IPS-11a (cell line): ENCODE measurements around the gene TXK.
"Not testable (repeated sequence)": the region's sequence is repeated elsewhere in the genome, so short reads cannot be mapped to it uniquely, and the experiment has no call there.

Source experiments
- H3K4me3 ChIP-seq: one replicate; pipeline ENCODE4 v1.5.1; 2013; ENCODE audit warnings: low read depth, low read length, control low read depth

TXK gene

DNA sequence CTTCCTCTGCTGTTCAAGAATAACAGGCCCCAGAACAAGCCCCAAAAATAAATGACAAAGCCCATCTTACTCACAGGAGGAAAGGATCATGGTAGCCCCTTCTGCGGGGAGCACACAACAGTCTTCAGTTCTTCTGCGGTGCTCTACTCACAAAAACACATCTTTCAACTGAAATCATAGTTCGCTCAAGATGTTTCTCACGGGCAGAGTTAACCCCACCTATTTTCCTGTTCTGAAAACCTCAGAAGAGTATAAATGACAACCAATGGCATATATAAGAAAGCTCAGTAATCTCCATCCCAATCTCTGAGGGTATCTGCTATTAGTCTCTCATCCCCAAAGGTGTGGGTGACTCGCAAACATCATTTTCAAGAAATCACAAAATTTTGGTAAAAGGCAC, at the start of gene TXK:
Gene TXK (minus strand): TSS at position 170 of the 400 bp plus-strand sequence. CDS start 80 bp downstream, at position 90.
- no peak within 1 kb of the TSS for H3K4me3 ChIP-seq

DNA sequence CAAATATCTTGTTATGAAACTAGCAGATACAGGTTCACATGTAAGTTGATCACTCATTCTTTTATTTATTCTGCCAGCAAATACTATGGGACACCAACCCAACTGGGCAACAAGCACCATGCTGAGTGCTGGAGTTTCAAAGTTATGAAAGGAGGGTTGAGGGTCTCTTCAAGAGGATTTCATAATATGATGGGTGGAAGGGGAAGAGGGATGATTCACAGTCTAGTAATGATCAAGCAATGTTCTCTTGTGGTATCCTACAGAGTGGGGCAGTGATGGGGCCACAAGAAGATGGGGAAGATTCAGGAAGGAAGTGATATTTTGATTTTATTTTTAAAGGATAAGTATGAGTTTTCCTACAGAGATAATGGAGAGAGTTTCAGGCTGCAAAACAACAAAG, 46.2 kb upstream of the TXK start:
- H3K4me3 ChIP-seq: no peak overlapping the region

DNA sequence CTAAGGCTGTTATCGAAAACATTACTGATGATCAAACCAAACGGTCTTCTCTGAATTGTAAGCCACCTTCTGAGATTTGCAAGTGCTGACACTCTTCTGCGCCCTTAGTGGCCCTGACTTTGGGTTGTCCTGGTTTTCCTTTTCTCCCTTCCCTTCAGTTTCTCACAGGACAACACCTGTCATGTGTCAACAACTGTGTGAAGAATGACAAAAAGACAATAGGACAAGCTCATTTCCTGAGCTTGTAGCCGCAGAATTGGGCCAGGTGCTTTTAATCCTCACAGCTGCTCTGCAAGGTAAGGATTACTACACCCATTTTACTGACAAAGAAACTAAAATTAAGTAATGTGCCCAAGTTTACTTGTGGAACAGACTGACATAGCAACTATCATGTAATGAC, 44.9 kb upstream of the TXK start:
- no peak overlapping the region for H3K4me3 ChIP-seq

DNA sequence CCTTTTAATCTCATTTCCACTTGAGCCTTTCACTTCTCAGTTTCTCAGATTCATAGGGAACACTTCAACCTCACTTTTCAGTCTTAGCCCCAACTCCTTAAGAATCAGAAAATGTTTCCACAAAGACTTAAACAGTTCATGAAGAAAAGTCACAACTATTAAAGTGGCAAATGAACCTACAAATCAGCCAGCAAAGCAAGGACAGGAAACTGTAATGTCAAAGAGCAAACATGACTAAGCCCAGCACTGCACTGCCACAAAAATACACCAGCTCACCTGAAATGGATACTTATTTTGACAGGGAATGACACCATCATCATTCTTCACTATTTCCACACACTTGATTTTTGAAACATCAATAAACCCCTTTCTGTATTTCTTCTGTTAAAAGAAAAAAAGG, 41.8 kb upstream of the TXK start:
- H3K4me3 ChIP-seq: no peak overlapping the region

- no peak overlapping the region for H3K4me3 ChIP-seq
Observed at GRCh38 chr4:48175328-48175727, 41.3 kb upstream of the TXK start.

GRCh38 chr4:48173056-48173991, 39.3 kb upstream of the TXK start:
- no peak overlapping the region for H3K4me3 ChIP-seq

GRCh38 chr4:48172651-48173050, 38.6 kb upstream of the TXK start:
- H3K4me3 ChIP-seq: no peak overlapping the region

- no peak overlapping the region for H3K4me3 ChIP-seq
Observed at GRCh38 chr4:48169636-48170035, 35.6 kb upstream of the TXK start.

DNA sequence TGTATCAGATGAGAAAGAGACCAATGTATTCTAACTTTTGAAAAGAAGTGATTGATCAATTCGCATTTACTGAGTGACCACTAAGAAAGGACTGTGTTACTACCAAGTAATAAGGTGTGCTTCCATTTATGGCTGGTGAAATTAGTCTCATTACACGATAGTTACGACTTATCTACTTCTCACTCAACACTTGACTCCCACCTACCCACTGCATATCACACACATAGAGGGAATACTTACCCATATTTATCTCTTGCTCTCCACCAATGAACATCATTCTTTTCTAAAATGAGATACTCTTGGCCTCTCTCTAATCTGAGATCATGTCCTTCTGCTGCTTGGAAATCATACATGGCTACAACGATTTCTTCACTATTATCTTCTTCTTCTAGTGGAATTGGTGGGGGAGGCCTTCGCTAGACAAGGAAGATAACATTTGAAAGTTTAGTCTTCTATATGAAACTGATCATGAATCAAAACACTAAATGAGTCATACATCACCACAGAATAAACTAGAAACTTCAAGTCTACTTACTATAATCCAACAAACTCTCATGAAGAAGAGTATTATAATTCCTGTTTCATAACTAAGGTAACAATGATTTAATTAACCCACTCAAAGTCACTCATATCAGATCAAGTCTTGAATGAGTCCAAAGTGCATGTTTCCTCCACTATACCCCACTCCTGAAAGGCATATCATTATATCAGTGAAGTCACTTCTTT, 33.7 kb upstream of the TXK start:
- H3K4me3 ChIP-seq: no peak overlapping the region

- H3K4me3 ChIP-seq: not testable (repeated sequence)
Observed at GRCh38 chr4:48164561-48164960, 30.5 kb upstream of the TXK start.

GRCh38 chr4:48163746-48164145, 29.7 kb upstream of the TXK start:
- H3K4me3 ChIP-seq: no peak overlapping the region

DNA sequence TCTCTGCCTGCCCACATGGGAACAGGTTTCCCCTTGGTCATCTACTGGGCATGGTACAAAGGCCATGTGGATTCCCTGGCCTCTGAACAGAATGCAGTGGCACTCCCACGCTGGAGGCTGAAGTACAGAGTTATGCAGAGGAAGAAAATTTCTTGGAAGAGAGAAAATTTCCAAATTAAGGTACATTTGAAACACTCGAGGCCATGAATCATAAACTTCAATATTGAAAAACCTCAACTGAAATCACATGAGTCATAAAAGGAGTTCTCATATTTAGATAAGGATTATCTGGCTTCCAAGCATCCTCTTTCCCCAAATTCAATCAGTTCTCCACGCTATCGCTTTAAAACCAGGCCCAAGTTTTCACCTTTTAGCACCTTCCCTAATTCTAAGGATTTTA, 28.1 kb upstream of the TXK start:
- no peak overlapping the region for H3K4me3 ChIP-seq

DNA sequence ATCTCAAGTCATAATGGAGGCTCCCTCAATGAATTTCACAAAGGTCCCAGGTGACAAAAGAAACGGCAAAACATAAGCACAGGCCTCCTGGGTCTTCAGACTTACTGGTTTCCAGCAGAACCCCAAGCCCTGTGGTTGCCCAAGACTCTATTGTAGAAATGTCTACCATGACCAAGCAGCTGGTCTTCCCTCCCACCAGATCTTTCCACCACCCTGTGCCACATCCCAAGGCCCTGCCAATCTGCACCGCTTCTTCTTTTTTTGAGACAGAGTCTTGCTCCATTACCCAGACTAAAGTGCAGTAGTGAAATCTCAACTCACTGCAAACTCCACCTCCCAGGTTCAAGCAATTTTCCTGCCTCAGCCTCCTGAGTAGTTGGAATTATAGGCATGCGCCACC, 23.2 kb upstream of the TXK start:
- no peak overlapping the region for H3K4me3 ChIP-seq

- H3K4me3 ChIP-seq: no peak overlapping the region
Observed at GRCh38 chr4:48156423-48156822, 22.4 kb upstream of the TXK start.

- no peak overlapping the region for H3K4me3 ChIP-seq
Observed at GRCh38 chr4:48153791-48154550, 19.9 kb upstream of the TXK start.

- H3K4me3 ChIP-seq: no peak overlapping the region
Observed at GRCh38 chr4:48152259-48152658, 18.2 kb upstream of the TXK start.

DNA sequence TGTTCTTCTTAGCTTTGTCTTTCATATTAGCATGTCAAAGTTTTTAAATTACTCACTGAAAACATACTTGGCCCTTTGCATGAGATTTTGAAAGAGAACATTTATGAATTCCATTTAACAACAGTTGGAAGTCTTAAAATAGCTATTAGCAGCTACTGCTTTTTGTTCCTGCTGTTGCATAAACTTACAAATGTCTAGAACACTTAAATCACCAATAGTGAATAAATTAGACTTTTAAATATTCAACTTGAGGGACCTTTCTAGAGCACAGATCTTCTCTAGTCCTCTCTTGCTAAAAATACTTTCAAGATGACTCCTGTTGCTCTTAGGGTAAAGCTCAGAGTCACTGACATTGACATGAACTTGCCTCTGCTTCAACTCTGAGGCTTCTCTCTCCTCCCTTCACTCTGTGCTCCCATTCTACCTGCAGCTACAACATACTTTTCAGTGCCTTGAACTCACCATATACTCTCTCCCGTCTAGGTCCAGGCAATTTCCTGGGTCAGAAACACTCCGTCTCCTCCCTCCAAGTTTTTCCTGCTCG, 15.8 kb upstream of the TXK start:
- no peak overlapping the region for H3K4me3 ChIP-seq

DNA sequence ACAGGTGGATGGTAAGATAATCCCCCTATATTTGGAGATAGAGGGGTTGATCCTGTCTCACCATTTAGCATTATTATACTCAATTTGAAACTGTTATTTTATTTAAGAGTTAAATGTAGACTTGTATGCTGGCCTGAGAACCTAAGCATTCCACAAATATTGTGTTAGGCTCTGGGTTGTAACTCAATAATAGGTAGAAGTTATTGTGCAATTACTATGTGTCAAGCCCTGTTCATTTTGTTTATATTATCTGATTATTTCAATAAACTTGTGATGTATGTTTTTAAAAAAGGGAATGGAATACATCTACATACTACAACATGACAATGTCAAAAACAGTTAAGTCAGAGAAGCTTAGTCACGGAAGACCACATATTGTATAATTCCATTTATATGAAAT, 13.6 kb upstream of the TXK start:
- H3K4me3 ChIP-seq: no peak overlapping the region

DNA sequence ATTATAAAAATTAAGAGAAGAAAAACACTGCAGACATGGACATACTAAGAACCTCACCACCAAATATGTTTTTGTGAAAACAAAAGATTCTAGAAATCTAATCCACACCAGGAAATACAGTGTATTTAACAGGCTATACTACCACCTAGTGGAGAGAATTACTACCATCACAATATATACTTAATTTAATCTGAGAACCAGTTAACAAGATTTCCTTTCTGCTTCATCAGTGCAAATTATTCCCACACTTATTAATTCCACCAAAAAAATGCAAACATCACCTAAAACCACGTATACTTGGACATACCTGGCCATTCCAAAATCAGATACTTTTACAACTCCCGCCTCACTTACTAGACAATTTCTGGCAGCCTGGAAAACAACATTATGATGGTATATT, 7.0 kb upstream of the TXK start:
- no peak overlapping the region for H3K4me3 ChIP-seq

- H3K4me3 ChIP-seq: no peak overlapping the region
Observed at GRCh38 chr4:48139691-48140090, 5.6 kb upstream of the TXK start.

DNA sequence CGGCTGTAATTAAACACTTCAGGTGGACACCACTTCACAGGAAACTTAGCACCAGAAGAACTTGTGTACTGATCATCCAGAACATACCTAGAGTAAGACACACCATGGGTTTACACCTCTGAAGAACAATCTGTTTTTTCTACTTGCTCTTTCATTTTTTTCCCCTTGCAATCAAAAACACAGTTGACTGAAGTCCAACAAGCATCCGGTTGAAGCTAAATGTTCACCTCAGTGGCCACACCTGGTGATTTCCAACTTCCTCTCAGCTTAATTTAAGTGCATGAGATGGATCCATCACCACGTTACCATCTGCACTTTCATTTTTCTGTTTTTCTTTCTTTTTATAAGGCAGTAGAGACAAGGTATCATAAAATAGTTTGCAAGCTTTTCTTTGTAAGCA, 4.9 kb upstream of the TXK start:
- H3K4me3 ChIP-seq: no peak overlapping the region
